Urinary bladder (tissue), 4 donors: ENCODE data around the gene FOXA1. TPM values are rescaled to one million over a fixed set of nuclear protein-coding genes. Genes with fewer than 3 reads are reported as not detected.
"Not testable (repeated sequence)": the region's sequence is repeated elsewhere in the genome, so short reads cannot be mapped to it uniquely, and the experiment has no call there.

Experiments used
- DNase-seq: peaks from one replicate; pipeline ENCODE4 v3.0.0-alpha.2; 2015; ENCODE audit errors: extremely low spot score
- H3K27ac ChIP-seq: one replicate; pipeline ENCODE4 v1.5.1; 2013; ENCODE audit warnings: low read depth, mild to moderate bottlenecking, moderate library complexity
- H3K36me3 ChIP-seq: one replicate; pipeline ENCODE4 v1.6.1; 2013; ENCODE audit warnings: mild to moderate bottlenecking, moderate library complexity; ENCODE audit not compliant: insufficient read depth
- H3K4me1 ChIP-seq: one replicate; pipeline ENCODE4 v1.6.1; 2013; ENCODE audit warnings: mild to moderate bottlenecking, moderate library complexity; ENCODE audit not compliant: insufficient read depth
- H3K4me3 ChIP-seq: one replicate; pipeline ENCODE4 v1.5.1; 2013; ENCODE audit warnings: low read depth, low read length
- WGBS: extraction: QIAGEN DNeasy Blood & Tissue Kit; methylation state at CpG from one replicate; pipeline ENCODE4 v1.1.7; 2013; 5-methylcytosine and 5-hydroxymethylcytosine counted together
- polyA plus RNA-seq: library from polyadenylated mRNA; stranded (reverse); fragments of 200-250 nt; gene quantifications from one replicate; pipeline ENCODE4 v1.2.3, GENCODE V29; 2013
- total RNA-seq: library from RNA; depleted of rRNA; stranded (reverse); fragments of >200 nt; gene quantifications from one replicate; pipeline ENCODE4 v1.2.3, GENCODE V29; 2014
- donor health status: healthy with polysubstance abuse.
- donor health status: healthy.

FOXA1 gene
- total and polyA plus RNA-seq, 2 donors, result 8.8 to 14.1 TPM

- no peak overlapping the region for H3K27ac ChIP-seq
- no peak overlapping the region for H3K4me3 ChIP-seq
- H3K4me1 ChIP-seq, result no peaks in the 10 kb centered on the region
- H3K36me3 ChIP-seq, result no peaks in the 10 kb centered on the region
- DNase-seq, result no peak
- WGBS, result 22% methylated on average over 9 of the region's 9 CpGs
Observed at GRCh38 chr14:37579274-37579673, 15.8 kb downstream of the FOXA1 start.

DNA sequence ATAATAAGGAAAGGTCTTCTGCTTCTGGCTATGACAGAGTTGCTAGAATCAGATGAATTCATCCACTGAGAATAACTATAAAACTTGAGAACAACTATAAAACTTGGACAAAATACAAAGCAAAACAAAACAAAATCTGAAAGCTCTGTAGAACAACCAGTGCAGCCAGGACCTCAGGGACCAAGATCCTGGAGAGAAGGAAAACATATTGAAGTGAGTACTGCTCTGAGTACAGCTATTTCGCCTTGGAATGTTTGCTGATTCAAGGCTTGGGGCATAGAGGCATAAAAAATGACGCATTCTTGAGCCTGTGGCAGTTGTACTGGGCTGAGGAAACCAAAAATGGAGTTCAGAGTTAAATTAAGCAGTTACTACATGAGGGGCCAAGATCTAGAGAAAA is 21.7 kb downstream of the FOXA1 start:
- H3K27ac ChIP-seq, result no peak overlapping the region
- H3K36me3 ChIP-seq, result no peaks in the 10 kb centered on the region
- no peaks in the 10 kb centered on the region for H3K4me1 ChIP-seq
- no peak for DNase-seq
- 70% methylated on average over 2 of the region's 2 CpGs for WGBS
- H3K4me3 ChIP-seq, result no peak overlapping the region

DNA sequence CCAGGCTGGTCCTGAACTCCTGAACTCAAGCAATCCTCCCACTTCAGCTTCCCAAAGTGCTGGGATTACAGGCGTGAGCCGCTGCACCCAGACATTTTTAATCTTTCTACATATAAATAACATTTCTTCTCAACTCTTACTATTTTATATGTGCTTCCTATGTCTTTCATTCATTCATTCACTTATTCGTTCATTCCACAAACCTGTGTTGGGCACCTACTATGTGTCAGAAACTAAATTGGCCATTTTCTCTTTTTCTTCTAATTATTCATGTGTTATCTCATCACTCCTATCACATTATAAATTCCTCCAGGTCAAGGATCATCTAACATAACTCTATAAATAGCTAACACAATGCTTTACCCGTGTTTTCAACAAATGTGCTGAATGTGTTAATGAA is 23.7 kb downstream of the FOXA1 start:
- 92% methylated on average over 4 of the region's 4 CpGs for WGBS
- H3K27ac ChIP-seq, result no peak overlapping the region
- H3K4me1 ChIP-seq, result no peaks in the 10 kb centered on the region
- H3K36me3 ChIP-seq, result no peaks in the 10 kb centered on the region
- H3K4me3 ChIP-seq, result no peak overlapping the region
- no peak for DNase-seq

DNA sequence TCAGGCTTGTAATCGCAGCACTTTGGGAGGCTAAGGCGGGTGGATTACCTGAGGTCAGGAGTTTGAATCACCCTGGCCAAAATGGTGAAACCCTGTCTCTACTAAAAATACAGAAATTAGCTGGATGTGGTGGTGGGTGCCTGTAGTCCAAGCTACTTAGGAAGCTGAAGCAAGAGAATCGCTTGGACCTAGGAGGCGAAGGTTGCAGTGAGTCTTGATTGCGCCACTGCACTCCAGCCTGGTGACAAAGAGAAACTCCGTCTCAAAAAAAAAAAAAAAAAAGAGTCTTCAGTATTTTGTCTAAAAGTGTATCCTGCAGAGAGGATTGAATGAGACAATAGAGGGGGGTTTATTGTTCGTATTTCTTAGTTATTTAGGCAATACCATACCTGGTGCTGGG is 25.3 kb downstream of the FOXA1 start:
- Histone ChIP-seq H3K27ac (no peak overlapping the region), H3K36me3 (no peaks in the 10 kb centered on the region), H3K4me1 (no peaks in the 10 kb centered on the region), H3K4me3 (no peak overlapping the region)
- WGBS, result 80% methylated on average over 7 of the region's 7 CpGs
- no peak for DNase-seq

DNA sequence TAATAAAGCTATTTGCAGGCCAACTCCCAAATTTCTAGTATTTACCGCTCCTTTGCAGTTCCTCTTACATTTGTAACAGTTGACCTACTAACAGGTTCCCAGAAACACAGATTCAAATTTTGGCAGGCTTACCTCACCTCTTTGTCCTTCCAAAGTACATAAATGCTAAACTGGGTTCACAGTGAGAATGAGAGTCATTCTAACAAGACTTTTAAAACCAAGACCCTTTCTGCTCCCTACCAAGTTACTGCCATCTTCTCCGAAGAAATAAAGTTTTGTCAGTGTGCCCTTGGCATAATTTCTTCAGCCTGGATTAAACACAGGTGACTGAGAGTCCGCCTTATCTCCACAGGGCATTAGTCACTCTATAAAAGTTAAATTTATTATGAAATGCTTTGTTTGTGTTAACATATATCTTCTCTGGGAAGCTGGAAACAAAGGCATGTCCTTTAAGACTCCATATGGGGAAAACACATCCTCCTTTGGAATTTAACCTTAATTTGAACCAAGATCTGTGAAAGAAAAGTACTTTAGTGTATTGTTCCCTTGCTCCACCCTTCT is 28.2 kb downstream of the FOXA1 start:
- 20% methylated on average over 3 of the region's 3 CpGs for WGBS
- Histone ChIP-seq H3K4me3 (no peak overlapping the region), H3K4me1 (no peaks in the 10 kb centered on the region), H3K27ac (no peak overlapping the region), H3K36me3 (no peaks in the 10 kb centered on the region)
- no peak for DNase-seq

GRCh38 chr14:37565550-37565949 is 29.5 kb downstream of the FOXA1 start:
- DNase-seq, result no peak
- Histone ChIP-seq H3K4me3 (no peak overlapping the region), H3K36me3 (no peaks in the 10 kb centered on the region), H3K4me1 (no peaks in the 10 kb centered on the region), H3K27ac (no peak overlapping the region)
- 80% methylated on average over 1 of the region's 1 CpG for WGBS

GRCh38 chr14:37563189-37563588 is 31.9 kb downstream of the FOXA1 start:
- DNase-seq, result no peak
- H3K36me3 ChIP-seq, result no peaks in the 10 kb centered on the region
- H3K4me3 ChIP-seq, result no peak overlapping the region
- H3K4me1 ChIP-seq, result no peaks in the 10 kb centered on the region
- H3K27ac ChIP-seq, result no peak overlapping the region
- WGBS, result 73% methylated on average over 2 of the region's 2 CpGs

DNA sequence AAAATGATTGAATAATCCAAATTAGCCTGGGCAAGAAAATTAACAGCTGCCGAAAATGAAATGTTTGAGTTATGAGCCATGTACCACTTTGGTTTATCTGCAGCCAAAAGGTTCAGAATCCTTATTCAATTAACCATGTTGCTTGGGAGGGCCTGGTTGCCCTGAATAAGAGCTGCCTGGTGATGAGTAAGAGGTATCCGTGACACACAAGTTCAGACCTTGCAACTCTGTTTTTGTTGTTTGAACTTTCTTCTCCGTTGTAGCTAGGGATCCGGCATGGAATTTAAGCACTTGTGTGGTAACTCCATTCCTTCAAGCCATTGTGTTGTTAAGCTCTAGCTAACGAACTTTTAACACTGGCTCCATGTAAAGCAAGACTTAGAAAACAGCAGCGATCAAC is 35.7 kb downstream of the FOXA1 start:
- Histone ChIP-seq H3K27ac (no peak overlapping the region), H3K36me3 (no peaks in the 10 kb centered on the region), H3K4me1 (no peaks in the 10 kb centered on the region), H3K4me3 (no peak overlapping the region)
- WGBS, result 81% methylated on average over 6 of the region's 6 CpGs
- no peak for DNase-seq

DNA sequence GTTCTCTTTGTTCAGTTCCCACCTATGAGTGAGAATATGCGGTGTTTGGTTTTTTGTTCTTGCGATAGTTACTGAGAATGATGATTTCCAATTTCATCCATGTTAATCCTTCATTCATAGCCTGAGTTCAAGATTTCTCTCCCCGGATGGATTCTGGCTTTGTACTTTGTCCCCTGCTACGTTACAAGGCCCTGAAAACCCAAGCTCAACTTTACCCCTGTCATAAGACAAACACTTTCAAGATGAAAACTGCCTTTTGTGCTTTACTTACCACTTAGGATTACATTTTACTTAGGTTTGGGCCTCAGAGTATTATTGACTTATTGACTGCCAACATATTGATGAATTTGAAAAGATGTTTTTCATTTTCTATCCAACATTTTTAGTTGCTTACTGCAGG is 36.3 kb downstream of the FOXA1 start:
- no peak for DNase-seq
- WGBS, result 93% methylated on average over 4 of the region's 4 CpGs
- H3K4me3 ChIP-seq, result no peak overlapping the region
- no peaks in the 10 kb centered on the region for H3K36me3 ChIP-seq
- H3K4me1 ChIP-seq, result no peaks in the 10 kb centered on the region
- H3K27ac ChIP-seq, result no peak overlapping the region

DNA sequence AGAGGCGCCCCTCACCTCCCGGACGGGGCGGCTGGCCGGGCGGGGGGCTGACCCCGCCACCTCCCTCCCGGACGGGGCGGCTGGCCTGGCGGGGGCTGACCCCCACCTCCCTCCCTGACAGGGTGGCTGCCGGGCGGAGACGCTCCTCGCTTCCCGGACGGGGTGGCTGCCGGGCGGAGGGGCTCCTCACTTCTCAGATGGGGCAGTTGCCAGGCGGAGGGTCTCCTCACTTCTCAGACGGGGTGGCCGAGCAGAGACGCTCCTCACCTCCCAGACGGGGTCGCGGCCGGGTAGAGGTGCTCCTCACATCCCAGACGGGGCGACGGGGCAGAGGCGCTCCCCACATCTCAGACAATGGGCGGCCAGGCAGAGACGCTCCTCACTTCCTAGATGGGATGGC is 39.5 kb downstream of the FOXA1 start:
- WGBS, result 93% methylated on average over 28 of the region's 33 CpGs
- not testable (repeated sequence) for DNase-seq, H3K36me3 ChIP-seq, H3K4me3 ChIP-seq, H3K27ac ChIP-seq, H3K4me1 ChIP-seq

GRCh38 chr14:37553935-37554550 is 41.0 kb downstream of the FOXA1 start:
- Histone ChIP-seq H3K27ac (no peak overlapping the region), H3K36me3 (no peaks in the 10 kb centered on the region), H3K4me1 (no peaks in the 10 kb centered on the region), H3K4me3 (no peak overlapping the region)
- 94% methylated on average over 1 of the region's 1 CpG for WGBS
- no peak for DNase-seq

DNA sequence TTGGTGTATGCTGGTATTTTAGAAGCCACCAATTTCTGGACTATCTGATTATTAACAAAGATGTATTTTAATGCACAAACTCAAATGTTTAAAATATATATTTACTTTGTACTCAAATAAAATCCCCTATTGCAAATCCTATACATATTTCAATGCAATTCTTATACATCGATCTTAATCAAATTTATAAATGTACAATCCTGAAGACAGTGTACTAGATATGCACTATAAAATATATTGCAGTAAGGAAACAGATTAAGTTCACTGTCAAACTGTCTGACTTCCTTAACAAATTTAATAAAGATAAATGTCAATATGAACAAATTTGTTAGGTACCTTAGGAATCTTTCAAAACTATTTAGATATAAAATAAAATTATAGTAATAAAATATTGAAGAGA is 43.9 kb downstream of the FOXA1 start:
- no peak overlapping the region for H3K4me3 ChIP-seq
- H3K4me1 ChIP-seq, result no peaks in the 10 kb centered on the region
- no peak overlapping the region for H3K27ac ChIP-seq
- WGBS, result 73% methylated on average over 1 of the region's 1 CpG
- no peak for DNase-seq
- no peaks in the 10 kb centered on the region for H3K36me3 ChIP-seq

GRCh38 chr14:37550511-37550910 is 44.5 kb downstream of the FOXA1 start:
- H3K27ac ChIP-seq, result no peak overlapping the region
- no peak overlapping the region for H3K4me3 ChIP-seq
- no peaks in the 10 kb centered on the region for H3K36me3 ChIP-seq
- no peak for DNase-seq
- H3K4me1 ChIP-seq, result no peaks in the 10 kb centered on the region
- WGBS, result 29% methylated on average over 5 of the region's 5 CpGs

DNA sequence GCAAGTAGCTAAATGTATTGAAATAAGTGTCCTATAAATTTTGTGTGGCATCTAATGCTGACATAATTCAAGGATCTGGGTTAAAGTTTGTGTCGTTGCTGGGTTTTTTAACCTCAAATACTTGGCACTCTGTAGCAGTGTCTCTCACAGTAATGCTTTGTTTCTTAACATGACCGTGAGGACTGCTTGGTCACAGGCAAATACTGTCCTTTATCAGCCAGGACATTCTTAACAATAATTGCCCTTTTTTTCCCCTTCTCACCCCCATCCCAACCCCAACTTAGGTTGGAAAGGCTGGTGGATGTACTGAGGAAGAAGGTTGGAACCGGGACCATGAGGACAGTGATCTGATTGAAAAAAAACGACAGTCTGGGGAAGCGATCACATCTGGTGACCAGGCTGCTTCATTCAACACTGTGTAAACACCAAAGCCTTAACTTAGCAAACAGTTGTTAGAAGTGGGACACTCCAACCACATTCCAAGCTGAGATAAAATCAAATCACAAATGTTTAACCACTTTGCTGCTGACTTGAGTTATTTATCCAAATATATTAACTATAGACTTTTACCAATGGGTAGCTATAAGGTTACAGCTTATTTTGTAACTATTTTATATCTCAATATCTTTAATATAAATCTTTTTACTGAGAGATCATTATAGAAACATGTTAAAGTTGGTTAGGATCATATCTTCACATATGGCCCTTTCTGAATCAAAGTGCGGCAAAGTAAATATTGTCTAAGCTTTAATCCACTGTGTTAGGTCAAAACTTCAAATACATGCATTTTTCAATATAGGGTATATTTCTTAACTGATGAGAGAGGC is 48.2 kb downstream of the FOXA1 start:
- H3K4me1 ChIP-seq, result no peaks in the 10 kb centered on the region
- 39% methylated on average over 6 of the region's 6 CpGs for WGBS
- no peak overlapping the region for H3K27ac ChIP-seq
- no peak overlapping the region for H3K4me3 ChIP-seq
- no peak for DNase-seq
- H3K36me3 ChIP-seq, result no peaks in the 10 kb centered on the region
